Muscle layer of duodenum (tissue), 2 donors: ENCODE data around the gene ACMSD.

Experiments used
- H3K27ac ChIP-seq: one replicate; pipeline ENCODE4 v1.7.0; 2013; ENCODE audit warnings: mild to moderate bottlenecking, low read length
- H3K27me3 ChIP-seq: one replicate; pipeline ENCODE4 v1.7.0; 2013; ENCODE audit warnings: low read depth, mild to moderate bottlenecking, control low read depth, low read length
- H3K36me3 ChIP-seq, 2 donors: one replicate each; pipeline ENCODE4 v1.7.0; 2013; ENCODE audit warnings: low read length in 2 of 2, control low read depth in 1 of 2, mild to moderate bottlenecking in 1 of 2; ENCODE audit not compliant: insufficient read depth in 2 of 2, control insufficient read depth in 1 of 2
- H3K4me1 ChIP-seq, 2 donors: one replicate each; pipeline ENCODE4 v1.7.0; 2013; ENCODE audit warnings: low read length in 2 of 2, mild to moderate bottlenecking in 2 of 2, control low read depth in 1 of 2, moderate library complexity in 1 of 2; ENCODE audit not compliant: insufficient read depth in 2 of 2, control insufficient read depth in 1 of 2
- H3K4me3 ChIP-seq, 2 donors: one replicate each; pipeline ENCODE4 v1.7.0; 2013; ENCODE audit warnings: low read length in 2 of 2, low read depth in 1 of 2, mild to moderate bottlenecking in 1 of 2
- H3K9me3 ChIP-seq, 2 donors: one replicate each; pipeline ENCODE4 v1.7.0; 2013; ENCODE audit warnings: low read length in 2 of 2, control low read depth in 1 of 2, mild to moderate bottlenecking in 1 of 2; ENCODE audit not compliant: control insufficient read depth in 1 of 2
- donor health status: healthy.

The ACMSD gene

DNA sequence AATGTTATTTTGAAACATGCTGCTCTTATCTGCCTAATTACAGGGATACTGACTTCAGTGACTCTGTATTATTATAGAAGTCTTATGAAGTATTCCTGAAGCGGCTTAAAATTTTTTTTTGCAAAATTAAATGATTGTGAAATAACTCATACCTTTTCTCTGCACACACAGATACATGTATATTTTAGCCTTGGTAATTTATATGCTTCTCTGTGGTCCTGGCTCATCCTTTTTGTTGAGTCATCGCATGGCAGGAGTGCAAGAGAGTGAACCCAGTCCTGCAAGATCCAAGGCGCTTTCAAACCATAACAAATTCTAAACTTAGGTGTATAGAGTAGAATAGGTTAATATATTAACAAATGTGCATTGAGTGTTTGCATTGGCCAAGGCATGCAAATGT, 88.8 kb downstream of the ACMSD start:
- no peaks in the 10 kb centered on the region for H3K27me3 ChIP-seq
- H3K4me3 ChIP-seq, result no peak overlapping the region
- no peak overlapping the region for H3K27ac ChIP-seq
- H3K9me3 ChIP-seq, result no peaks in the 10 kb centered on the region
- peaks cover 13 to 48% of the 10 kb centered on the region in 2 donors for H3K4me1 ChIP-seq
- H3K36me3 ChIP-seq, result no peaks in the 10 kb centered on the region

DNA sequence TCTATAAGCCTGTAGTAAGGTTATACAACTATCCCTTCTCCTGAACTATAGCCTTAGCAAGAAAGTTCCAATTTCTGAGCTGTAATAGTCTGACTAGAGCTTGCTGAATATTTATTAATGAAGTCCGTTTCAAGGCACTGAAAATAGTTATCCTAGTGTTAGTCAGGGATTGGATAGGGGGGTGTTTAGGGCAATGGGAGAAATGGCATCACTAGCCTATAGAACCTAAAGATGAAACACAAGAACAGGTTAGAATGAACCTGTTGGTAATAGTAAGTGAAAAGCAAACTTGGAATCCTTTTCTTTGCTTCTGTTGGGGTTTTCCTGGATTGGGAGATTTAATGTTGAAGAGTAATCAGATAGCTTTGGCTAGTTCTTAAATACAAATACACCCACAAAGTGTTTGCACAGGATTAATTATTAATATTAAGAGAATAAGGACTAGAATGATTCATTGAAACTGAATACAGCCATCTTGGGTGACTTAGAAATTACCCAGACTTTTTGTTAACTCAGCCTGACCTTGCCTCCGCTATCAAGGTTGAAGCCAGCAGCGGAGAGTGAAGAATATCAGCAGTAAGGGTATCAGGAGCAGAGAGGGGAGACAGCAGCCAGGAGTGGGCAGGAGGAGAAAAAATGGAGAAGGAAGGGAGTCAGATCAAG, 94.6 kb downstream of the ACMSD start:
- Histone ChIP-seq H3K27ac (peak overlapping the region; percentile 19), H3K27me3 (no peaks in the 10 kb centered on the region), H3K36me3 (no peaks in the 10 kb centered on the region), H3K4me3 (no peak overlapping the region), H3K4me1 (peaks cover 7 to 31% of the 10 kb centered on the region in 2 donors), H3K9me3 (no peaks in the 10 kb centered on the region)

DNA sequence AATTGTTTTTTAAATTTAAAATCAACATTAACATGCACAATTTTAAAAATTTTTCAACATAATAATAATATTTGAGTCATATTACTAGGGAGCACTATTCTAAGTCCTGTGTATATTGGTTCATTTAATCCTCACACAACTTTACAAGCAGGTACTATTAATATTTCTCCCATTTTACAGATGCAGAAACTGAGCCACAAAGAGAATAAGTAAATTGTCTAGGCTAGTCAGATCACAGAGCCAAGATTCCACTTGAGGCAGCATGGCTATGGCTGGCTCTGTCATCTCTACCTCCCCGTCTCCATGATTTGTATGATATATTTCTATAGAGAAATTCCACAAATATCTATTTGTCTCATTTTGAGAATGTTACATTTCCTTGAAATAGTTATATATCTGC, 95.3 kb downstream of the ACMSD start:
- peaks cover 5 to 6% of the 10 kb centered on the region in 2 donors for H3K36me3 ChIP-seq
- H3K27ac ChIP-seq, result no peak overlapping the region
- H3K4me1 ChIP-seq, result peaks cover 7 to 28% of the 10 kb centered on the region in 2 donors
- no peaks in the 10 kb centered on the region for H3K27me3 ChIP-seq
- H3K9me3 ChIP-seq, result no peaks in the 10 kb centered on the region
- no peak overlapping the region for H3K4me3 ChIP-seq

DNA sequence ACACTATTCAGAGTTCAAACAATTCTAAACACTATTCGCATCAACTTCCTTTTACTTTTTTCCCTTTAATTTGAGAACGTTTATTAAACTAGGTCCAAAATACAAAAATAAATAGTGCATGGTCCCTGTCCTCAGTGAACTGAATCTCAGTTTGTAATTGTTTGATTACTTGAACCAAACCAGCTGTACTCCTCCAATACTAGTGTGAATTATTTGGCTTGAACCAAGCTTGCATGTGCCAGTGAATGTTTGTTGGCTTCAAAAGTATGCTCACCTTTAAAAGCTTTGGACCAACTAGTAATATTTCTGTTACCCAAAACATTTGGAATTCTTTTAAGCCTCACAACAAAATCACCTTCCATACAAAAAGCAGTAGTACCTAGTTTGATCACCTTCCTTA, 95.7 kb downstream of the ACMSD start:
- no peaks in the 10 kb centered on the region for H3K9me3 ChIP-seq
- H3K36me3 ChIP-seq, result peaks cover 9 to 10% of the 10 kb centered on the region in 2 donors
- no peak overlapping the region for H3K27ac ChIP-seq
- no peak overlapping the region for H3K4me3 ChIP-seq
- no peaks in the 10 kb centered on the region for H3K27me3 ChIP-seq
- H3K4me1 ChIP-seq, result peaks cover 7 to 27% of the 10 kb centered on the region in 2 donors

- Histone ChIP-seq H3K9me3 (no peaks in the 10 kb centered on the region), H3K27me3 (no peaks in the 10 kb centered on the region), H3K27ac (no peak overlapping the region), H3K4me3 (no peak overlapping the region), H3K36me3 (peaks cover 11% of the 10 kb centered on the region in 2 donors), H3K4me1 (peaks cover 7 to 27% of the 10 kb centered on the region in 2 donors)
Observed at GRCh38 chr2:134934641-134935040, 96.2 kb downstream of the ACMSD start.

DNA sequence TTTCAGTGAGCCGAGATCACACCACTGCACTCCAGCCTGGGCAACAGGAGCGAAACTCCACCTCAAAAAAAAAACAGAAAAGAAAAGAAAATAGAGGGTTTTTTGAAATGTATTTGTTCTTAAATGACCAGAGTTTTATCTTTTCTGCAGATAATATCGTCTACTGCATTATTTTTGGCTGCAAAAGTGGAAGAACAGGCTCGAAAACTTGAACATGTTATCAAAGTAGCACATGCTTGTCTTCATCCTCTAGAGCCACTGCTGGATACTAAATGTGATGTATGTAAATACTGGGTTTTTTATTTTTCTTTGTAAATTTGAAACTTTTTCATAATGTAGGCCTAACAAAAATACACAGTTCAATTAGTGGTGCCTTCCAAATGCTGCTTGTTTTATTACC, 98.3 kb downstream of the ACMSD start:
- peaks cover 23 to 26% of the 10 kb centered on the region in 2 donors for H3K36me3 ChIP-seq
- no peak overlapping the region for H3K4me3 ChIP-seq
- no peak overlapping the region for H3K27ac ChIP-seq
- peaks cover 7 to 27% of the 10 kb centered on the region in 2 donors for H3K4me1 ChIP-seq
- no peaks in the 10 kb centered on the region for H3K9me3 ChIP-seq
- H3K27me3 ChIP-seq, result no peaks in the 10 kb centered on the region

- Histone ChIP-seq H3K36me3 (peaks cover 39 to 46% of the 10 kb centered on the region in 2 donors), H3K9me3 (no peaks in the 10 kb centered on the region), H3K27ac (no peak overlapping the region), H3K4me3 (no peak overlapping the region), H3K27me3 (no peaks in the 10 kb centered on the region), H3K4me1 (no peaks in the 10 kb centered on the region)
Observed at GRCh38 chr2:134943540-134943939, 105.1 kb downstream of the ACMSD start.

- Histone ChIP-seq H3K9me3 (no peaks in the 10 kb centered on the region), H3K27ac (no peak overlapping the region), H3K4me3 (no peak overlapping the region), H3K27me3 (no peaks in the 10 kb centered on the region), H3K36me3 (peaks cover 37 to 42% of the 10 kb centered on the region in 2 donors), H3K4me1 (no peaks in the 10 kb centered on the region)
Observed at GRCh38 chr2:134944975-134945374, 106.6 kb downstream of the ACMSD start.

- Histone ChIP-seq H3K27ac (no peak overlapping the region), H3K4me3 (no peak overlapping the region), H3K9me3 (no peaks in the 10 kb centered on the region), H3K4me1 (no peaks in the 10 kb centered on the region), H3K27me3 (no peaks in the 10 kb centered on the region), H3K36me3 (peaks cover 36 to 41% of the 10 kb centered on the region in 2 donors)
Observed at GRCh38 chr2:134946073-134946472, 107.7 kb downstream of the ACMSD start.

GRCh38 chr2:134949981-134950708, 111.7 kb downstream of the ACMSD start:
- Histone ChIP-seq H3K4me3 (no peak overlapping the region), H3K27ac (no peak overlapping the region), H3K27me3 (no peaks in the 10 kb centered on the region), H3K4me1 (no peaks in the 10 kb centered on the region), H3K9me3 (no peaks in the 10 kb centered on the region), H3K36me3 (peaks cover 57 to 59% of the 10 kb centered on the region in 2 donors)

DNA sequence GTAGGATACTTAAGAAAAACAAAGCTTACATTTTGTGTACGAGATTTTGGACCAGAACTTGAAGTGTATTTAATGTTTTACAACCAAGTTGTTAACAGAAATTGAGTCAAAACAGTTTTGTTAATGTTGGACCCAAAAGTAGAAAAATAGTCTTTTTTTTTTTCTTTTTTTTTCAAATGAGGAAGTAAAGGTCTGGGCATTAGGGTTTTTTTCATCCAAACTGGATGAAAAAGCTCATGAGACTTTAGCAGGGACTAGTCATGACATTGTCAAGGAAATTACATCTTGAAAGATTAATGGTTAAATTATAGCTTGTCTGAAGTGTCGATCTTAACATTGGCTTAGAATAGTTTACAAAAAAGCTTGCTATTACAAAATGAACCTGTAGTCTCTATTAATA, 112.5 kb downstream of the ACMSD start:
- Histone ChIP-seq H3K27ac (no peak overlapping the region), H3K9me3 (no peaks in the 10 kb centered on the region), H3K4me1 (no peaks in the 10 kb centered on the region), H3K27me3 (no peaks in the 10 kb centered on the region), H3K4me3 (no peak overlapping the region), H3K36me3 (peaks cover 59 to 66% of the 10 kb centered on the region in 2 donors)
